ENCODE results near the gene GALNT9.

DNA sequence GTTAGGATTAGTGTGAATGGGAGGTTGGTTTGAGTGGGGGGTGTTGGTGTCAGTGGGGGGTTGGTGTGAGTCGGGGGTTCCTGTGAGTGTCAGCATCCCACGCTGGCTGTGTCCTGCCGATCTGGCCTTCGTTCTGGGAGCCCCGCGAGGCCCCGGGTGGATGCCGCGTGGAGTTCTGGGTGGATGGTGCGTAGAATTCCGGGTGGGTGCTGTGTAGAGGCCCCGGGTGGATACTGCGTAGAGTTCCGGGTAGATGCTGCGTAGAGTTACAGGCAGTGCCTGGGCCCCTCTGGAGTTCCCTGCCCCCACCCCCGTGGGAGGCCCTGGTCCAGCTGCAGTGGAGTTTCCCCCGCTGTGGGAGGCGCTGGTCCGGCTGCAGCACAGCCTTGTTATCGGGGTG, 176.4 kb downstream of the GALNT9 start:
- TF ChIP-seq, protein P1, sequence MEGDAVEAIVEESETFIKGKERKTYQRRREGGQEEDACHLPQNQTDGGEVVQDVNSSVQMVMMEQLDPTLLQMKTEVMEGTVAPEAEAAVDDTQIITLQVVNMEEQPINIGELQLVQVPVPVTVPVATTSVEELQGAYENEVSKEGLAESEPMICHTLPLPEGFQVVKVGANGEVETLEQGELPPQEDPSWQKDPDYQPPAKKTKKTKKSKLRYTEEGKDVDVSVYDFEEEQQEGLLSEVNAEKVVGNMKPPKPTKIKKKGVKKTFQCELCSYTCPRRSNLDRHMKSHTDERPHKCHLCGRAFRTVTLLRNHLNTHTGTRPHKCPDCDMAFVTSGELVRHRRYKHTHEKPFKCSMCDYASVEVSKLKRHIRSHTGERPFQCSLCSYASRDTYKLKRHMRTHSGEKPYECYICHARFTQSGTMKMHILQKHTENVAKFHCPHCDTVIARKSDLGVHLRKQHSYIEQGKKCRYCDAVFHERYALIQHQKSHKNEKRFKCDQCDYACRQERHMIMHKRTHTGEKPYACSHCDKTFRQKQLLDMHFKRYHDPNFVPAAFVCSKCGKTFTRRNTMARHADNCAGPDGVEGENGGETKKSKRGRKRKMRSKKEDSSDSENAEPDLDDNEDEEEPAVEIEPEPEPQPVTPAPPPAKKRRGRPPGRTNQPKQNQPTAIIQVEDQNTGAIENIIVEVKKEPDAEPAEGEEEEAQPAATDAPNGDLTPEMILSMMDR (IDR thresholded peaks at IDR 0.05) = no peak
- TF ChIP-seq EZH2 (IDR thresholded peaks at IDR 0.05) = no peak
